ENCODE data around the gene RAP1GAP2. TPM values are rescaled to one million over a fixed set of nuclear protein-coding genes. Genes with fewer than 3 reads are reported as not detected.

RAP1GAP2 gene
- total RNA-seq = 10 to 100 TPM; 12.3 to 32.7 (median 14.5) TPM
- polyA plus RNA-seq = 1 to 10 TPM; 1.2 to 2.7 (median 1.5) TPM
- long read RNA-seq, donor 1, full-length matches to known transcripts = 4 of 4 reads
- long read RNA-seq, donor 1, partial matches to known transcripts = 0 of 4 reads
- long read RNA-seq, donor 1, other reads (novel, unspliced or antisense) = 0 of 4 reads
- long read RNA-seq, donor 2, full-length matches to known transcripts = 7 of 7 reads
- long read RNA-seq, donor 2, partial matches to known transcripts = 0 of 7 reads
- long read RNA-seq, donor 2, other reads (novel, unspliced or antisense) = 0 of 7 reads

- intact Hi-C loops (cut with DNase I; ENCODE audit: low total_unique reads) = no loop called here
- H3K4me3 ChIP-seq = peak within 1 kb of the TSS; percentile 20 to 77 (median 44)
- peaks cover 21 to 90% (median 74%) of the 10 kb centered on the region in 6 donors for H3K4me1 ChIP-seq
- DNase-seq = peak; percentile 95
- H3K27ac ChIP-seq = peak within 1 kb of the TSS in 7 of 8 donors; percentile 2 to 89 (median 64)
- no peak for TF ChIP-seq POLR2A (IDR thresholded peaks at IDR 0.05)
- TF ChIP-seq POLR2AphosphoS5 (IDR thresholded peaks at IDR 0.05) = peak; percentile 75 to 85 (median 77)
- TF ChIP-seq, protein P1, sequence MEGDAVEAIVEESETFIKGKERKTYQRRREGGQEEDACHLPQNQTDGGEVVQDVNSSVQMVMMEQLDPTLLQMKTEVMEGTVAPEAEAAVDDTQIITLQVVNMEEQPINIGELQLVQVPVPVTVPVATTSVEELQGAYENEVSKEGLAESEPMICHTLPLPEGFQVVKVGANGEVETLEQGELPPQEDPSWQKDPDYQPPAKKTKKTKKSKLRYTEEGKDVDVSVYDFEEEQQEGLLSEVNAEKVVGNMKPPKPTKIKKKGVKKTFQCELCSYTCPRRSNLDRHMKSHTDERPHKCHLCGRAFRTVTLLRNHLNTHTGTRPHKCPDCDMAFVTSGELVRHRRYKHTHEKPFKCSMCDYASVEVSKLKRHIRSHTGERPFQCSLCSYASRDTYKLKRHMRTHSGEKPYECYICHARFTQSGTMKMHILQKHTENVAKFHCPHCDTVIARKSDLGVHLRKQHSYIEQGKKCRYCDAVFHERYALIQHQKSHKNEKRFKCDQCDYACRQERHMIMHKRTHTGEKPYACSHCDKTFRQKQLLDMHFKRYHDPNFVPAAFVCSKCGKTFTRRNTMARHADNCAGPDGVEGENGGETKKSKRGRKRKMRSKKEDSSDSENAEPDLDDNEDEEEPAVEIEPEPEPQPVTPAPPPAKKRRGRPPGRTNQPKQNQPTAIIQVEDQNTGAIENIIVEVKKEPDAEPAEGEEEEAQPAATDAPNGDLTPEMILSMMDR (IDR thresholded peaks at IDR 0.05 in 8 of 11, conservative IDR thresholded peaks at IDR 0.05 in 3 of 11) = peak in 4 of 11 experiments; percentile 12 to 40 (median 25)
- no peaks in the 10 kb centered on the region for H3K9me3 ChIP-seq
- H3K36me3 ChIP-seq = peaks cover 0 to 9% (median 0%) of the 10 kb centered on the region in 6 donors
- WGBS, 5 donors = 9 to 40% (median 23%) methylated on average over 30 to 39 of the region's 39 CpGs
- peaks cover 0 to 82% (median 3%) of the 10 kb centered on the region in 7 donors for H3K27me3 ChIP-seq (replicated peaks in 1 of 7)
These were observed at the start of gene RAP1GAP2 for GRCh38 chr17:2796164-2797125. Gene RAP1GAP2, plus strand, starts transcription at chr17:2796438. Its CDS starts 90 bp downstream, at chr17:2796528.

GRCh38 chr17:2749058-2749783 lies 47.0 kb upstream of the RAP1GAP2 start, which contains the start of gene CCDC92B:
Gene CCDC92B, minus strand, starts transcription at chr17:2749652. Its CDS starts 14,507 bp downstream, at chr17:2735145.
- WGBS, 5 donors = 6 to 17% (median 10%) methylated on average over 12 to 68 of the region's 76 CpGs
- H3K27me3 ChIP-seq (replicated peaks in 1 of 7) = peaks cover 0 to 100% (median 27%) of the 10 kb centered on the region in 7 donors
- H3K4me1 ChIP-seq = peaks cover 0 to 14% (median 7%) of the 10 kb centered on the region in 6 donors
- intact Hi-C loops (cut with DNase I; ENCODE audit: low total_unique reads) = no loop called here
- H3K27ac ChIP-seq = no peak within 1 kb of the TSS
- no peaks in the 10 kb centered on the region for H3K9me3 ChIP-seq
- TF ChIP-seq, protein P1 (IDR thresholded peaks at IDR 0.05 in 8 of 11, conservative IDR thresholded peaks at IDR 0.05 in 3 of 11) = no peak
- no peak for TF ChIP-seq POLR2A (IDR thresholded peaks at IDR 0.05)
- TF ChIP-seq POLR2AphosphoS5 (IDR thresholded peaks at IDR 0.05) = no peak
- peak within 1 kb of the TSS in 3 of 8 donors; percentile 7 to 46 (median 17) for H3K4me3 ChIP-seq
- H3K36me3 ChIP-seq = no peaks in the 10 kb centered on the region
- no peak for DNase-seq

DNA sequence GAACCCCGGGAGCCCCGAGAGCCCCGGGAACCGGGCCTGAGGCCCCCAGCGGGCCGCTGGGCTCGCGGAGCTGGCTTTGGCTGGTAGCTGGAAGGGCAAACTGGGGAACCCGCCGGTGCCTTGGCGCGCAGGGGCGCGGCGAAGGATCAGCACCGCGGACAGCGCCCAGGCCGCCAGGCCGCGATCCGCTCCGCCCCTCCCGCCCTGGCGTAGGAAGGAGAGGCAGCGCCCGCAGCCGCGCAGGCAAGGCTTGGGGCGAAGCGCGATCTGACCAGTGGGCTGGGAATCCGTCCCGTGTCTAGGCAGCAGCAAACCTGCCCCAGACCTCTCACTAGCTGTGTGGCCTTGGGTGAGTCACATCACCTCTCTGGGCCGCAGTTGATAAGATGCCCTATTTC lies 46.5 kb upstream of the RAP1GAP2 start:
- H3K27ac ChIP-seq = no peak overlapping the region
- WGBS, 5 donors = 1 to 4% (median 2%) methylated on average over 17 to 35 of the region's 35 CpGs
- no peaks in the 10 kb centered on the region for H3K9me3 ChIP-seq
- TF ChIP-seq POLR2A (IDR thresholded peaks at IDR 0.05) (no peak), POLR2AphosphoS5 (IDR thresholded peaks at IDR 0.05) (peak in 2 of 3 donors; percentile 21 to 66)
- DNase-seq = peak; percentile 89
- intact Hi-C loops (cut with DNase I; ENCODE audit: low total_unique reads) = no loop called here
- peaks cover 0 to 14% (median 7%) of the 10 kb centered on the region in 6 donors for H3K4me1 ChIP-seq
- H3K4me3 ChIP-seq = peak overlapping the region in 3 of 8 donors; percentile 7 to 46 (median 17)
- H3K27me3 ChIP-seq (replicated peaks in 1 of 7) = peaks cover 0 to 100% (median 27%) of the 10 kb centered on the region in 7 donors
- H3K36me3 ChIP-seq = no peaks in the 10 kb centered on the region

DNA sequence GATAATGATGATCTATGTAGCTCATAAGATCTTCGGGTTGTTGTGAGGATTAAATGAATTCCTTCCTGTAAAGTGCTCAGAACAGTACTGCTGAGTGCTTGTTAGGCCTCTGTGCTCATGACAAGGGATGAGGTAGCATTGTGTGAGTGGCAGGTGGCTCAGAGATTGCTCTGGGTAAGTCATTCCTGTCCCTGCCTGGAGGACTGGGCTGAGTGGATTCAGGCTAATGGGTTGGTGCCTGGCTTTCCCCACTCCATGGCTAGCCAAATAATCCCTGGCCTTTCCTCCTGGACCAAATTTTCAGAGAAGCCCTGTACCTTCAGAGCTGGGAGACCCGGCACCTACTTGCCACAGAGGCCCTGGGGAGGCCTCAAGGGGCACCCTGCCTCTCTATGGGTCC lies 45.5 kb upstream of the RAP1GAP2 start:
- intact Hi-C loops (cut with DNase I; ENCODE audit: low total_unique reads) = no loop called here
- TF ChIP-seq POLR2AphosphoS5 (IDR thresholded peaks at IDR 0.05) (no peak), POLR2A (IDR thresholded peaks at IDR 0.05) (no peak)
- TF ChIP-seq, protein P1 (IDR thresholded peaks at IDR 0.05 in 8 of 11, conservative IDR thresholded peaks at IDR 0.05 in 3 of 11) = no peak
- Histone ChIP-seq H3K27me3 (replicated peaks in 1 of 7) (peaks cover 0 to 100% (median 36%) of the 10 kb centered on the region in 7 donors), H3K4me3 (no peak overlapping the region), H3K4me1 (peaks cover 0 to 20% (median 10%) of the 10 kb centered on the region in 6 donors), H3K36me3 (no peaks in the 10 kb centered on the region), H3K27ac (no peak overlapping the region), H3K9me3 (no peaks in the 10 kb centered on the region)
- DNase-seq = no peak
- WGBS, 5 donors = 64 to 93% (median 79%) methylated on average over 2 of the region's 2 CpGs

All from spleen (tissue), 13 donors.